ENCODE results near the gene CKLF.

The CKLF gene

GRCh38 chr16:66523861-66524354 is 28.5 kb upstream of the CKLF start:
- no peak for TF ChIP-seq CTCF (IDR thresholded peaks at IDR 0.05; ENCODE audit: extremely low read depth, insufficient read depth, missing control alignments)
- in situ Hi-C loops (cut with MboI; ENCODE audit: low pct_unique_long_range_greater_than_20kb, low sequenced_read_pairs, unreplicated experiment): no loop called here
- no peak for DNase-seq (ENCODE audit: low spot score)

GRCh38 chr16:66524601-66525164 is 27.7 kb upstream of the CKLF start:
- no peak for TF ChIP-seq CTCF (IDR thresholded peaks at IDR 0.05; ENCODE audit: extremely low read depth, insufficient read depth, missing control alignments)
- in situ Hi-C loops (cut with MboI; ENCODE audit: low pct_unique_long_range_greater_than_20kb, low sequenced_read_pairs, unreplicated experiment): no loop called here
- peak; percentile 49 for DNase-seq (ENCODE audit: low spot score)

- no peak for TF ChIP-seq CTCF (IDR thresholded peaks at IDR 0.05; ENCODE audit: extremely low read depth, insufficient read depth, missing control alignments)
- no peak for DNase-seq (ENCODE audit: low spot score)
- in situ Hi-C loops (cut with MboI; ENCODE audit: low pct_unique_long_range_greater_than_20kb, low sequenced_read_pairs, unreplicated experiment): no loop called here
Measured at GRCh38 chr16:66525396-66526180, 26.8 kb upstream of the CKLF start.

- no peak for DNase-seq (ENCODE audit: low spot score)
- TF ChIP-seq CTCF (IDR thresholded peaks at IDR 0.05; ENCODE audit: extremely low read depth, insufficient read depth, missing control alignments): no peak
- in situ Hi-C loops (cut with MboI; ENCODE audit: low pct_unique_long_range_greater_than_20kb, low sequenced_read_pairs, unreplicated experiment): no loop called here
Measured at GRCh38 chr16:66528294-66528693, 24.1 kb upstream of the CKLF start.

- in situ Hi-C loops (cut with MboI; ENCODE audit: low pct_unique_long_range_greater_than_20kb, low sequenced_read_pairs, unreplicated experiment): no loop called here
- DNase-seq (ENCODE audit: low spot score): no peak
- TF ChIP-seq CTCF (IDR thresholded peaks at IDR 0.05; ENCODE audit: extremely low read depth, insufficient read depth, missing control alignments): no peak
Measured at GRCh38 chr16:66529475-66529874, 22.9 kb upstream of the CKLF start.

- in situ Hi-C loops (cut with MboI; ENCODE audit: low pct_unique_long_range_greater_than_20kb, low sequenced_read_pairs, unreplicated experiment): no loop called here
- no peak for TF ChIP-seq CTCF (IDR thresholded peaks at IDR 0.05; ENCODE audit: extremely low read depth, insufficient read depth, missing control alignments)
- no peak for DNase-seq (ENCODE audit: low spot score)
Measured at GRCh38 chr16:66534376-66534799, 18.0 kb upstream of the CKLF start.
